ENCODE measurements around the gene TTLL11.

DNA sequence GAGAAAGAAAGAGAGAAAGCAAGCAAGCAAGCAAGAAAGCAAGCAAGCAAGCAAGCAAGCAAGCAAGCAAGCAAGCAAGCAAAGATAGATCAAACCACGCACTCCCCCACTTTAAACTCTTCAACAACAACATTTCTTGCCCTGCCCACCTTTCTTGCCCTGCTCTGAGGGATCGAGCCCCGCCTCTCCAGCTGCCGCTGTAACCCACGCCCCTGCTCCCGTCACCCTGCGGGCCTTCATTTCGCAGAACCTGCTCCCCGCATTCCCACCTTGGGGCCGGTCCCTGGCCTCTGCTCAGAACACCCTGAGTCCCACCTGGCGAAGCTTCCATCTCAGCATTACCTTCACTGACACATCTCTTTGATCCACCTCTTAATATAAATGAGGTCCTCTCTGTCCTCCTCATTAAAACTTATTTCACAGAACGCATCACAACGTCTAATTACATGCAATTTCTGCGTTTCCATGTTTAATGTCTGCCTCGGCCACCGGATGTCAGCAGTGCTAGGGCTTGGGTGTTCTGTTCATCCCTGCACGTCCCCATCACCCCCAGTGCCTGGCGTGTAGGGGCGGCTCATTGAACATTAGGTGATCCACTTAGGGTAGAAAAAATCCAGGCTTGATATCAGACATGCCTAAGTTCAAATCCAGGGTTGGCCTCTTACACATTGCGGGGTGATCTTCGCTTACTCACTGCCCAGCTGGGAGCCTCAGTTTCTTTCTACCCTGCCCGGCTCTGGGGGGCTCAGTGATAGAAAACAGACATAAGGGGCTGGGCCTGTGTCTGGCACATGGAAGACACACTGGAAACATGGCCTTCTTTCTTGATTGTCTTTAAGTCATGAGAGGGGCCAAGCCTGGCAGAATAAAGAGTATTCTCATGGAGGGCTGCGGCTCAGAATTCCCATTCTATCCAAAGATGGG, 254.1 kb downstream of the TTLL11 start:
- TF ChIP-seq POLR2AphosphoS5 (IDR thresholded peaks at IDR 0.05; ENCODE audit: low read depth, low read length) (no peak), POLR2A (IDR thresholded peaks at IDR 0.05; ENCODE audit: low read depth, low read length) (no peak), SPI1 (IDR thresholded peaks at IDR 0.05; ENCODE audit: low read depth, low read length) (no peak), TAF1 (IDR thresholded peaks at IDR 0.05; ENCODE audit: low read depth, low read length) (no peak)

Data from GM12891 (cell line).